ENCODE data around the gene SLIT1.

The SLIT1 gene

GRCh38 chr10:97123765-97124164, 62.0 kb downstream of the SLIT1 start:
- H3K4me1 ChIP-seq: no peaks in the 10 kb centered on the region
- TF ChIP-seq CTCF (IDR thresholded peaks at IDR 0.05): no peak
- no peak for DNase-seq
- intact Hi-C loops (cut with DNase I; ENCODE audit: low total_unique reads): no loop called here
- H3K27me3 ChIP-seq: peaks cover 0 to 19% of the 10 kb centered on the region in 2 donors
- H3K36me3 ChIP-seq: no peaks in the 10 kb centered on the region
- H3K4me3 ChIP-seq: no peak overlapping the region
- no peaks in the 10 kb centered on the region for H3K9me3 ChIP-seq
- H3K27ac ChIP-seq: no peak overlapping the region

GRCh38 chr10:97121041-97121440, 64.7 kb downstream of the SLIT1 start:
- H3K9me3 ChIP-seq: no peaks in the 10 kb centered on the region
- no peak overlapping the region for H3K27ac ChIP-seq
- DNase-seq: no peak
- H3K4me3 ChIP-seq: no peak overlapping the region
- H3K27me3 ChIP-seq: peaks cover 0 to 26% of the 10 kb centered on the region in 2 donors
- intact Hi-C loops (cut with DNase I; ENCODE audit: low total_unique reads): no loop called here
- H3K36me3 ChIP-seq: no peaks in the 10 kb centered on the region
- no peak for TF ChIP-seq CTCF (IDR thresholded peaks at IDR 0.05)
- H3K4me1 ChIP-seq: no peaks in the 10 kb centered on the region

- DNase-seq: no peak
- Histone ChIP-seq H3K9me3 (no peaks in the 10 kb centered on the region), H3K27ac (no peak overlapping the region), H3K4me3 (no peak overlapping the region), H3K27me3 (peaks cover 0 to 31% of the 10 kb centered on the region in 2 donors), H3K36me3 (no peaks in the 10 kb centered on the region), H3K4me1 (no peaks in the 10 kb centered on the region)
- TF ChIP-seq CTCF (IDR thresholded peaks at IDR 0.05): no peak
- intact Hi-C loops (cut with DNase I; ENCODE audit: low total_unique reads): no loop called here
These were observed 65.4 kb downstream of the SLIT1 start for GRCh38 chr10:97120370-97120769.

GRCh38 chr10:97119058-97119745, 66.6 kb downstream of the SLIT1 start:
- no peak for TF ChIP-seq CTCF (IDR thresholded peaks at IDR 0.05)
- Histone ChIP-seq H3K4me3 (no peak overlapping the region), H3K9me3 (no peaks in the 10 kb centered on the region), H3K4me1 (no peaks in the 10 kb centered on the region), H3K36me3 (no peaks in the 10 kb centered on the region), H3K27me3 (peaks cover 0 to 38% of the 10 kb centered on the region in 2 donors), H3K27ac (no peak overlapping the region)
- no peak for DNase-seq
- intact Hi-C loops (cut with DNase I; ENCODE audit: low total_unique reads): no loop called here

- no peak for DNase-seq
- no peak for TF ChIP-seq CTCF (IDR thresholded peaks at IDR 0.05)
- intact Hi-C loops (cut with DNase I; ENCODE audit: low total_unique reads): no loop called here
- no peaks in the 10 kb centered on the region for H3K4me1 ChIP-seq
- no peaks in the 10 kb centered on the region for H3K36me3 ChIP-seq
- H3K27ac ChIP-seq: no peak overlapping the region
- peaks cover 0 to 35% of the 10 kb centered on the region in 2 donors for H3K27me3 ChIP-seq
- no peaks in the 10 kb centered on the region for H3K9me3 ChIP-seq
- H3K4me3 ChIP-seq: no peak overlapping the region
These were observed 68.4 kb downstream of the SLIT1 start for GRCh38 chr10:97117372-97117771.
